ENCODE measurements around the gene VPS51. TPM values are rescaled to one million over a fixed set of nuclear protein-coding genes. Genes with fewer than 3 reads are reported as not detected.

VPS51 gene
- total and polyA plus RNA-seq, 2 of the 13 experiments (the other 11 are each of a cell fraction or from before 2014, with no cell fraction given), result 76.3 to 90.6 TPM

DNA sequence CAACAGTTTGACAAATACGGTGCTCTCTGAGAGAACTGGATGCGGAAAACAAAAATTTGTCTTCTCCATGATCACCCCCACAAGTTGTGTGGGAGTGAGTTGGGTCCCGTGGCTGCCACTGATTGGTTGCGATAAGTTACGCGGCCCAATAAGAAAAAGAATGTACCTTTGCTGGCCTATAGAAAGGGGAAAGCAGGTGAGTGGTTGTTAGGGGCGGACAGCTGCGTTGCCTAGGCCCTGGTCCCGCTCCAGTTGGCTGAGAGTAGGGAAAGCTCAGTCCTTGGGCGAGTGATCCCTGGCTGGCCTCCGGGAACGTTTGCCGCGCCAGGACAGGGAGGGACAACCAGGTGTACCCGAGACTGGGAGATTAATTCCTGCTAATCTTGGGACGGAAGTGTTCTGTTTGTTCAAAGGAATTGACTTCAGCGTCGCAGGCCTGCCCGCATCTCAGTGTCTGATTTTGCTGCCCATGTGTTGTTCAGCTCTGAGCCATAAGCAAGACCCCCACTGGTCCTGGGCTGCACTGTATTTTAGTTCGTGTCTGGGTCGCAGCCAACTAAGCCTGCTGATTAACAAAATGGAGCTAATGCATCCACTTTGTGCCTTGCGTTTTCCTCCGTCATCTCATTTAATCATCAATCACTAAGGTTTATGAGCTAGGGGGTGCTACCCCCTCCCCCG lies 39.1 kb downstream of the VPS51 start (continued):
- TF ChIP-seq IKZF4 (CRISPR knock-in tag; IDR thresholded peaks at IDR 0.05; ENCODE audit: borderline replicate concordance, low read depth, not compliant biosample characterization), result peak; percentile 79
- no peak for TF ChIP-seq ATF7-NPFF (CRISPR knock-in tag; IDR thresholded peaks at IDR 0.05; ENCODE audit: low read depth)
- TF ChIP-seq ZNF772 (CRISPR knock-in tag; IDR thresholded peaks at IDR 0.05), result no peak; the same call in 1 of the 2 replicates
- TF ChIP-seq ZSCAN31 (CRISPR knock-in tag; IDR thresholded peaks at IDR 0.05; ENCODE audit: low read depth), result 0 out of 2 replicates have a peak, but pooled peaks have one; percentile 20
- TF ChIP-seq ZNF737 (CRISPR knock-in tag; IDR thresholded peaks at IDR 0.05; ENCODE audit: borderline replicate concordance), result no peak
- TF ChIP-seq ZNF326 (CRISPR knock-in tag; IDR thresholded peaks at IDR 0.05; ENCODE audit: borderline replicate concordance), result no peak
- TF ChIP-seq POLR2AphosphoS5 (IDR thresholded peaks at IDR 0.05; ENCODE audit: low read depth, low read length), result peak; percentile 92
- no peak for TF ChIP-seq TGIF2 (CRISPR knock-in tag; IDR thresholded peaks at IDR 0.05)
- TF ChIP-seq ZNF569 (CRISPR knock-in tag; IDR thresholded peaks at IDR 0.05; ENCODE audit: borderline replicate concordance), result no peak
- TF ChIP-seq CBX5 (CRISPR knock-in tag; IDR thresholded peaks at IDR 0.05; ENCODE audit: borderline replicate concordance), result no peak
- no peak for TF ChIP-seq HNRNPH1 (optimal IDR thresholded peaks at IDR 0.05; ENCODE audit: low read depth, low read length)
- TF ChIP-seq ZNF83 (CRISPR knock-in tag; IDR thresholded peaks at IDR 0.05; ENCODE audit: borderline replicate concordance), result no peak
- no peak for TF ChIP-seq RBFOX2 (IDR thresholded peaks at IDR 0.05; ENCODE audit: low read depth, low read length)
- TF ChIP-seq ZNF883 (CRISPR knock-in tag; IDR thresholded peaks at IDR 0.05; ENCODE audit: not compliant biosample characterization), result no peak
- TF ChIP-seq, protein P1, sequence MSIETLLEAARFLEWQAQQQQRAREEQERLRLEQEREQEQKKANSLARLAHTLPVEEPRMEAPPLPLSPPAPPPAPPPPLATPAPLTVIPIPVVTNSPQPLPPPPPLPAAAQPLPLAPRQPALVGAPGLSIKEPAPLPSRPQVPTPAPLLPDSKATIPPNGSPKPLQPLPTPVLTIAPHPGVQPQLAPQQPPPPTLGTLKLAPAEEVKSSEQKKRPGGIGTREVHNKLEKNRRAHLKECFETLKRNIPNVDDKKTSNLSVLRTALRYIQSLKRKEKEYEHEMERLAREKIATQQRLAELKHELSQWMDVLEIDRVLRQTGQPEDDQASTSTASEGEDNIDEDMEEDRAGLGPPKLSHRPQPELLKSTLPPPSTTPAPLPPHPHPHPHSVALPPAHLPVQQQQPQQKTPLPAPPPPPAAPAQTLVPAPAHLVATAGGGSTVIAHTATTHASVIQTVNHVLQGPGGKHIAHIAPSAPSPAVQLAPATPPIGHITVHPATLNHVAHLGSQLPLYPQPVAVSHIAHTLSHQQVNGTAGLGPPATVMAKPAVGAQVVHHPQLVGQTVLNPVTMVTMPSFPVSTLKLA (IDR thresholded peaks at IDR 0.05), result no peak
- no peak for TF ChIP-seq ZNF296 (CRISPR knock-in tag; conservative IDR thresholded peaks at IDR 0.05)
- TF ChIP-seq, protein P2, sequence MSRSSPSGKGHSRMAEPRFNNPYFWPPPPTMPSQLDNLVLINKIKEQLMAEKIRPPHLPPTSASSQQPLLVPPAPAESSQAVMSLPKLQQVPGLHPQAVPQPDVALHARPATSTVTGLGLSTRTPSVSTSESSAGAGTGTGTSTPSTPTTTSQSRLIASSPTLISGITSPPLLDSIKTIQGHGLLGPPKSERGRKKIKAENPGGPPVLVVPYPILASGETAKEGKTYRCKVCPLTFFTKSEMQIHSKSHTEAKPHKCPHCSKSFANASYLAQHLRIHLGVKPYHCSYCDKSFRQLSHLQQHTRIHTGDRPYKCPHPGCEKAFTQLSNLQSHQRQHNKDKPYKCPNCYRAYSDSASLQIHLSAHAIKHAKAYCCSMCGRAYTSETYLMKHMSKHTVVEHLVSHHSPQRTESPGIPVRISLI (CRISPR knock-in tag; IDR thresholded peaks at IDR 0.05; ENCODE audit: borderline replicate concordance), result no peak
- TF ChIP-seq ZNF331 (CRISPR knock-in tag; IDR thresholded peaks at IDR 0.05), result no peak
- TF ChIP-seq, protein P3, sequence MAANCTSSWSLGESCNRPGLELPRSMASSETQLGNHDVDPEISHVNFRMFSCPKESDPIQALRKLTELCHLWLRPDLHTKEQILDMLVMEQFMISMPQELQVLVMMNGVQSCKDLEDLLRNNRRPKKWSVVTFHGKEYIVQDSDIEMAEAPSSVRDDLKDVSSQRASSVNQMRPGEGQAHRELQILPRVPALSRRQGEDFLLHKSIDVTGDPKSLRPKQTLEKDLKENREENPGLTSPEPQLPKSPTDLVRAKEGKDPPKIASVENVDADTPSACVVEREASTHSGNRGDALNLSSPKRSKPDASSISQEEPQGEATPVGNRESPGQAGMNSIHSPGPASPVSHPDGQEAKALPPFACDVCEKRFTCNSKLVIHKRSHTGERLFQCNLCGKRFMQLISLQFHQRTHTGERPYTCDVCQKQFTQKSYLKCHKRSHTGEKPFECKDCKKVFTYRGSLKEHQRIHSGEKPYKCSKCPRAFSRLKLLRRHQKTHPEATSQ (CRISPR knock-in tag; IDR thresholded peaks at IDR 0.05; ENCODE audit: borderline replicate concordance), result no peak; the same call in 1 of the 2 replicates
- no peak for TF ChIP-seq ZNF615 (CRISPR knock-in tag; IDR thresholded peaks at IDR 0.05; ENCODE audit: borderline replicate concordance)
- TF ChIP-seq ZSCAN9 (CRISPR knock-in tag; IDR thresholded peaks at IDR 0.05; ENCODE audit: borderline replicate concordance), result no peak
- no peak for TF ChIP-seq ZNF776 (CRISPR knock-in tag; IDR thresholded peaks at IDR 0.05)
- no peak for TF ChIP-seq HNRNPL (IDR thresholded peaks at IDR 0.05; ENCODE audit: low read depth, low read length)
- TF ChIP-seq, protein P4, sequence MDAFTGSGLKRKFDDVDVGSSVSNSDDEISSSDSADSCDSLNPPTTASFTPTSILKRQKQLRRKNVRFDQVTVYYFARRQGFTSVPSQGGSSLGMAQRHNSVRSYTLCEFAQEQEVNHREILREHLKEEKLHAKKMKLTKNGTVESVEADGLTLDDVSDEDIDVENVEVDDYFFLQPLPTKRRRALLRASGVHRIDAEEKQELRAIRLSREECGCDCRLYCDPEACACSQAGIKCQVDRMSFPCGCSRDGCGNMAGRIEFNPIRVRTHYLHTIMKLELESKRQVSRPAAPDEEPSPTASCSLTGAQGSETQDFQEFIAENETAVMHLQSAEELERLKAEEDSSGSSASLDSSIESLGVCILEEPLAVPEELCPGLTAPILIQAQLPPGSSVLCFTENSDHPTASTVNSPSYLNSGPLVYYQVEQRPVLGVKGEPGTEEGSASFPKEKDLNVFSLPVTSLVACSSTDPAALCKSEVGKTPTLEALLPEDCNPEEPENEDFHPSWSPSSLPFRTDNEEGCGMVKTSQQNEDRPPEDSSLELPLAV (CRISPR knock-in tag; conservative IDR thresholded peaks at IDR 0.05; ENCODE audit: low read depth), result no peak
- peak; percentile 32; the same call in 1 of the 2 replicates for TF ChIP-seq ZNF605 (CRISPR knock-in tag; IDR thresholded peaks at IDR 0.05)
